Upper lobe of left lung (tissue), 6 donors: ENCODE measurements around the gene CATSPERD. TPM values are rescaled to one million over a fixed set of nuclear protein-coding genes. Genes with fewer than 3 reads are reported as not detected.

ENCODE experiments used
- ATAC-seq, 2 donors: fragments of 200-7000 bp; cut with Tn5 transposase; one replicate each; pipeline ENCODE4 v1.9.1; 2022; ENCODE audit warnings: mild to moderate bottlenecking in 2 of 2, moderate library complexity in 2 of 2; ENCODE audit not compliant: low FRiP score in 2 of 2
- DNase-seq, 2 donors: peaks; one replicate each; pipeline ENCODE4 v3.0.0-alpha.2; 2019 to 2020
- H3K27ac ChIP-seq, 4 donors: fragments of 200-600 bp; sonication (generic); one replicate each; pipeline ENCODE4 v1.5.1; 2016 to 2019
- H3K27me3 ChIP-seq, 4 donors: fragments of 200-600 bp; sonication (generic); one replicate each; pipeline ENCODE4 v1.5.1; 2017 to 2019
- H3K36me3 ChIP-seq, 4 donors: fragments of 200-600 bp; sonication (generic); one replicate each; pipeline ENCODE4 v1.5.1; 2016 to 2019
- H3K4me1 ChIP-seq, 4 donors: fragments of 200-600 bp; sonication (generic); one replicate each; pipeline ENCODE4 v1.5.1; 2018 to 2019
- H3K4me3 ChIP-seq, 4 donors: fragments of 200-600 bp; sonication (generic); one replicate each; pipeline ENCODE4 v1.5.1; 2017 to 2019; ENCODE audit warnings: mild to moderate bottlenecking in 2 of 4, moderate library complexity in 1 of 4
- H3K9me3 ChIP-seq, 4 donors: fragments of 200-600 bp; sonication (generic); one replicate each; pipeline ENCODE4 v1.5.1; 2018 to 2019
- CTCF ChIP-seq, 6 experiments: fragments of 450-650 bp in 4 of 6; fragments of 200-600 bp in 2 of 6; sonication (generic) in 2 of 6; IDR thresholded peaks; one replicate each; pipeline ENCODE4 v1.5.1; 2016 to 2019; ENCODE audit warnings: antibody characterized with exemption in 6 of 6
- EP300 ChIP-seq, 4 donors: sonication (generic); formaldehyde crosslinking; IDR thresholded peaks; one replicate each; pipeline ENCODE4 v1.5.1; 2017; ENCODE audit warnings: antibody characterized with exemption in 4 of 4, control low read depth in 2 of 4
- POLR2A ChIP-seq, 4 donors: fragments of 450-650 bp; IDR thresholded peaks; one replicate each; pipeline ENCODE4 v1.5.1; 2016 to 2017; ENCODE audit warnings: antibody characterized with exemption in 4 of 4, mild to moderate bottlenecking in 2 of 4
- POLR2AphosphoS5 ChIP-seq, 2 donors: sonication (generic); formaldehyde crosslinking; IDR thresholded peaks; one replicate each; pipeline ENCODE4 v1.5.1; 2017; ENCODE audit warnings: antibody characterized with exemption in 2 of 2
- WGBS, 2 donors: methylation state at CpG; one replicate each; pipeline ENCODE4 v1.1.5; 2017 to 2018; 5-methylcytosine and 5-hydroxymethylcytosine counted together
- total RNA-seq, 6 donors: library from RNA; depleted of rRNA in 4 of 6; stranded (reverse); fragments of >200 nt in 4 of 6; gene quantifications; one replicate each; pipeline versions ENCODE4 v1.1.0 to v1.2.1, GENCODE V29; 2016 to 2021
- donor health status: DM: no; HTN: no; CAD: no; lungs with moderate emphysema.
- donor health status: DM: no; HTN: yes; CAD: no; lungs with severe emphysema.

Gene CATSPERD
- total RNA-seq, 6 donors from 2014 or later, result 1.1 to 5.9 (median 1.7) TPM; not detected in 3

- peaks cover 6 to 8% (median 7%) of the 10 kb centered on the region in 4 donors for H3K4me1 ChIP-seq
- H3K9me3 ChIP-seq, result no peaks in the 10 kb centered on the region
- 91 to 96% methylated on average over 5 of the region's 5 CpGs for WGBS, 2 donors
- no peaks in the 10 kb centered on the region for H3K27me3 ChIP-seq
- ATAC-seq, result no peak
- no peak for DNase-seq
- no peak overlapping the region for H3K27ac ChIP-seq
- no peak for TF ChIP-seq EP300 (IDR thresholded peaks at IDR 0.05)
- TF ChIP-seq POLR2A (IDR thresholded peaks at IDR 0.05), result no peak
- no peak for TF ChIP-seq POLR2AphosphoS5 (IDR thresholded peaks at IDR 0.05)
- TF ChIP-seq CTCF (IDR thresholded peaks at IDR 0.05), result no peak
- H3K36me3 ChIP-seq, result peaks cover 40 to 66% (median 61%) of the 10 kb centered on the region in 4 donors
- H3K4me3 ChIP-seq, result no peak overlapping the region
Measured at GRCh38 chr19:5788422-5788821, 68.0 kb downstream of the CATSPERD start.

- TF ChIP-seq CTCF (IDR thresholded peaks at IDR 0.05) (no peak), POLR2AphosphoS5 (IDR thresholded peaks at IDR 0.05) (no peak), POLR2A (IDR thresholded peaks at IDR 0.05) (no peak)
- DNase-seq (peak in 1 of 2 donors; percentile 87), ATAC-seq (no peak)
- H3K36me3 ChIP-seq, result peaks cover 39 to 58% (median 56%) of the 10 kb centered on the region in 4 donors
- H3K27ac ChIP-seq, result no peak overlapping the region
- no peaks in the 10 kb centered on the region for H3K27me3 ChIP-seq
- 97 to 100% methylated on average over 23 to 38 of the region's 39 CpGs for WGBS, 2 donors
- no peaks in the 10 kb centered on the region for H3K9me3 ChIP-seq
- no peak overlapping the region for H3K4me3 ChIP-seq
- H3K4me1 ChIP-seq, result peaks cover 6 to 8% (median 7%) of the 10 kb centered on the region in 4 donors
Measured at GRCh38 chr19:5789351-5789761, 68.9 kb downstream of the CATSPERD start.

- no peak for ATAC-seq
- no peak for DNase-seq
- peak overlapping the region; percentile 94 to 99 (median 98) for H3K27ac ChIP-seq
- peaks cover 6 to 8% (median 7%) of the 10 kb centered on the region in 4 donors for H3K4me1 ChIP-seq
- no peaks in the 10 kb centered on the region for H3K27me3 ChIP-seq
- WGBS, 2 donors, result 83 to 87% methylated on average over 24 to 26 of the region's 26 CpGs
- TF ChIP-seq POLR2A (IDR thresholded peaks at IDR 0.05), result no peak
- no peak for TF ChIP-seq POLR2AphosphoS5 (IDR thresholded peaks at IDR 0.05)
- no peak for TF ChIP-seq EP300 (IDR thresholded peaks at IDR 0.05)
- no peak for TF ChIP-seq CTCF (IDR thresholded peaks at IDR 0.05)
- H3K36me3 ChIP-seq, result peaks cover 34 to 51% (median 50%) of the 10 kb centered on the region in 4 donors
- H3K9me3 ChIP-seq, result no peaks in the 10 kb centered on the region
- peak overlapping the region in 3 of 4 donors; percentile 88 to 93 (median 89) for H3K4me3 ChIP-seq
Measured at GRCh38 chr19:5789886-5790558, 69.6 kb downstream of the CATSPERD start.

GRCh38 chr19:5790559-5791520 lies 70.4 kb downstream of the CATSPERD start, which contains the start of gene DUS3L:
DUS3L (minus strand) TSS chr19:5791163; CDS start chr19:5791141, 22 bp downstream.
- Histone ChIP-seq H3K4me3 (peak within 1 kb of the TSS; percentile 63 to 93 (median 88)), H3K9me3 (no peaks in the 10 kb centered on the region), H3K4me1 (peaks cover 6 to 8% (median 7%) of the 10 kb centered on the region in 4 donors), H3K27me3 (no peaks in the 10 kb centered on the region), H3K27ac (peak within 1 kb of the TSS; percentile 94 to 99 (median 98)), H3K36me3 (peaks cover 28 to 43% (median 42%) of the 10 kb centered on the region in 4 donors)
- ATAC-seq (peak; percentile 97 to 99), DNase-seq (peak; percentile 98)
- WGBS, 2 donors, result 11 to 19% methylated on average over 39 to 70 of the region's 72 CpGs
- peak in 4 of 6 experiments; percentile 4 to 48 (median 18) for TF ChIP-seq CTCF (IDR thresholded peaks at IDR 0.05)
- TF ChIP-seq EP300 (IDR thresholded peaks at IDR 0.05), result peak in 1 of 4 donors; percentile 4
- peak; percentile 65 to 82 for TF ChIP-seq POLR2AphosphoS5 (IDR thresholded peaks at IDR 0.05)
- TF ChIP-seq POLR2A (IDR thresholded peaks at IDR 0.05), result peak in 3 of 4 donors; percentile 61 to 90 (median 82)
